ENCODE results near the gene POLR3B. TPM values are rescaled to one million over a fixed set of nuclear protein-coding genes. Genes with fewer than 3 reads are reported as not detected.

Gene POLR3B
- polyA plus RNA-seq, 1 donor (not counting 4 experiments of a cell fraction or from before 2014, with no cell fraction given) = 13.9 TPM

- Histone ChIP-seq H3K9me3 (ENCODE audit: control insufficient read depth, low read depth, low read length) (no peaks in the 10 kb centered on the region), H3K4me1 (ENCODE audit: control insufficient read depth, extremely low read depth, insufficient read depth, low read length) (no peaks in the 10 kb centered on the region), H3K9ac (ENCODE audit: control insufficient read depth, extremely low read depth, insufficient read depth, low read length) (no peak overlapping the region), H3K36me3 (ENCODE audit: control insufficient read depth in 2 of 2, extremely low read depth in 1 of 2, insufficient read depth in 2 of 2, low read length in 2 of 2) (peaks cover 0 to 11% of the 10 kb centered on the region in 2 experiments), H2AFZ (ENCODE audit: control insufficient read depth, low read length) (no peak overlapping the region), H3K27ac (ENCODE audit: control insufficient read depth, insufficient read depth, low read length) (no peak overlapping the region), H4K20me1 (ENCODE audit: control insufficient read depth, extremely low read depth, insufficient read depth, low read length) (no peaks in the 10 kb centered on the region), H3K4me2 (ENCODE audit: control insufficient read depth, extremely low read depth, insufficient read depth, low read depth, low read length) (no peak overlapping the region), H3K9me1 (ENCODE audit: control insufficient read depth, extremely low read depth, insufficient read depth, low read length) (no peaks in the 10 kb centered on the region), H3K79me2 (ENCODE audit: control insufficient read depth, insufficient read depth, low read length) (no peaks in the 10 kb centered on the region), H3K4me3 (ENCODE audit: control insufficient read depth in 2 of 3, extremely low read depth in 1 of 3, insufficient read depth in 2 of 3, low read depth in 1 of 3, low read length in 3 of 3) (no peak overlapping the region), H3K27me3 (ENCODE audit: control insufficient read depth, extremely low read depth, insufficient read depth, low read length) (no peaks in the 10 kb centered on the region)
- FAIRE-seq (no peak), DNase-seq (ENCODE audit: low read depth, low spot score) (no peak)
- no peak for TF ChIP-seq EZH2 (IDR thresholded peaks at IDR 0.05; ENCODE audit: low read length)
- TF ChIP-seq, protein P1, sequence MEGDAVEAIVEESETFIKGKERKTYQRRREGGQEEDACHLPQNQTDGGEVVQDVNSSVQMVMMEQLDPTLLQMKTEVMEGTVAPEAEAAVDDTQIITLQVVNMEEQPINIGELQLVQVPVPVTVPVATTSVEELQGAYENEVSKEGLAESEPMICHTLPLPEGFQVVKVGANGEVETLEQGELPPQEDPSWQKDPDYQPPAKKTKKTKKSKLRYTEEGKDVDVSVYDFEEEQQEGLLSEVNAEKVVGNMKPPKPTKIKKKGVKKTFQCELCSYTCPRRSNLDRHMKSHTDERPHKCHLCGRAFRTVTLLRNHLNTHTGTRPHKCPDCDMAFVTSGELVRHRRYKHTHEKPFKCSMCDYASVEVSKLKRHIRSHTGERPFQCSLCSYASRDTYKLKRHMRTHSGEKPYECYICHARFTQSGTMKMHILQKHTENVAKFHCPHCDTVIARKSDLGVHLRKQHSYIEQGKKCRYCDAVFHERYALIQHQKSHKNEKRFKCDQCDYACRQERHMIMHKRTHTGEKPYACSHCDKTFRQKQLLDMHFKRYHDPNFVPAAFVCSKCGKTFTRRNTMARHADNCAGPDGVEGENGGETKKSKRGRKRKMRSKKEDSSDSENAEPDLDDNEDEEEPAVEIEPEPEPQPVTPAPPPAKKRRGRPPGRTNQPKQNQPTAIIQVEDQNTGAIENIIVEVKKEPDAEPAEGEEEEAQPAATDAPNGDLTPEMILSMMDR (optimal IDR thresholded peaks at IDR 0.05 in 1 of 3, IDR thresholded peaks at IDR 0.05 in 1 of 3, conservative IDR thresholded peaks at IDR 0.05 in 1 of 3; ENCODE audit: extremely low read depth in 1 of 3, insufficient read depth in 2 of 3, low read length in 3 of 3) = no peak
- dilution Hi-C loops (cut with MboI; ENCODE audit: extremely low pct_ligation_motif_present, low sequenced_read_pairs) = no loop called here
Measured at GRCh38 chr12:106327309-106327869, 30.2 kb upstream of the POLR3B start.

- no peaks in the 10 kb centered on the region for H3K9me1 ChIP-seq (ENCODE audit: control insufficient read depth, extremely low read depth, insufficient read depth, low read length)
- DNase-seq (ENCODE audit: low read depth, low spot score) (no peak), FAIRE-seq (no peak)
- H3K4me2 ChIP-seq (ENCODE audit: control insufficient read depth, extremely low read depth, insufficient read depth, low read depth, low read length) = no peak overlapping the region
- peaks cover 0 to 9% of the 10 kb centered on the region in 2 experiments for H3K36me3 ChIP-seq (ENCODE audit: control insufficient read depth in 2 of 2, extremely low read depth in 1 of 2, insufficient read depth in 2 of 2, low read length in 2 of 2)
- dilution Hi-C loops (cut with MboI; ENCODE audit: extremely low pct_ligation_motif_present, low sequenced_read_pairs) = no loop called here
- no peak overlapping the region for H2AFZ ChIP-seq (ENCODE audit: control insufficient read depth, low read length)
- no peak for TF ChIP-seq EZH2 (IDR thresholded peaks at IDR 0.05; ENCODE audit: low read length)
- TF ChIP-seq, protein P1 (optimal IDR thresholded peaks at IDR 0.05 in 1 of 3, IDR thresholded peaks at IDR 0.05 in 1 of 3, conservative IDR thresholded peaks at IDR 0.05 in 1 of 3; ENCODE audit: extremely low read depth in 1 of 3, insufficient read depth in 2 of 3, low read length in 3 of 3) = no peak
- H3K4me1 ChIP-seq (ENCODE audit: control insufficient read depth, extremely low read depth, insufficient read depth, low read length) = no peaks in the 10 kb centered on the region
- no peaks in the 10 kb centered on the region for H3K27me3 ChIP-seq (ENCODE audit: control insufficient read depth, extremely low read depth, insufficient read depth, low read length)
- H3K9ac ChIP-seq (ENCODE audit: control insufficient read depth, extremely low read depth, insufficient read depth, low read length) = no peak overlapping the region
- no peaks in the 10 kb centered on the region for H3K9me3 ChIP-seq (ENCODE audit: control insufficient read depth, low read depth, low read length)
- no peak overlapping the region for H3K27ac ChIP-seq (ENCODE audit: control insufficient read depth, insufficient read depth, low read length)
- no peaks in the 10 kb centered on the region for H3K79me2 ChIP-seq (ENCODE audit: control insufficient read depth, insufficient read depth, low read length)
- no peak overlapping the region for H3K4me3 ChIP-seq (ENCODE audit: control insufficient read depth in 2 of 3, extremely low read depth in 1 of 3, insufficient read depth in 2 of 3, low read depth in 1 of 3, low read length in 3 of 3)
- H4K20me1 ChIP-seq (ENCODE audit: control insufficient read depth, extremely low read depth, insufficient read depth, low read length) = no peaks in the 10 kb centered on the region
Measured at GRCh38 chr12:106328735-106329134, 28.8 kb upstream of the POLR3B start.

All from keratinocyte (primary cell).